Measurements from ENCODE around the gene ANKFY1. TPM values are rescaled to one million over a fixed set of nuclear protein-coding genes. Genes with fewer than 3 reads are reported as not detected.
A peak's percentile ranks its signal among the peaks of the same experiment; 100 is the strongest.

Gene ANKFY1
- total and polyA plus RNA-seq, 7 experiments from 2014 or later, result 11.7 to 84.5 (median 61.5) TPM

DNA sequence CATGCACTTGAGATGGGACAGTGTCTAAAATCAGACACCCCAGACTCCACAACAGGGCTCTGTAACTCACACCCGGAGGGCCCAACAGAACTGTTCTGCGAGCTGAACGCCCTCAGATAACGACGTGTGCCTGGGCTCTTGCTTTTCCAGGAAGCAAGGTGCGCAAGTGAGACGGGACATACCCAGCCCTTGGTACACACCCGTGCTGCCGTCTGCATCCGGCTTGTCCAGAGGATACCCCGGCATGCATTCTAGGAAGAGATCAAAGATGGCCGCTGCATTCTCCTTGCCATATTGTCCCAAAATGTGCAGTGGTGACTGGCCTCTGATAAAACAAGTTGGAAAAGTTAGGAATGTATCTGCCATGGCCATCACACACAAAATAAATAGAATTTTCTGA, 91.4 kb downstream of the ANKFY1 start:
- Mint-ChIP-seq H3K4me3 (peak overlapping the region in 2 of 10 donors; percentile 23 to 36), H3K9me3 (no peaks in the 10 kb centered on the region), H3K27me3 (no peaks in the 10 kb centered on the region), H3K36me3 (peaks cover 14 to 47% (median 34%) of the 10 kb centered on the region in 5 donors), H3K4me1 (peaks cover 35 to 69% (median 48%) of the 10 kb centered on the region in 7 donors), H3K27ac (peak overlapping the region in 5 of 9 donors; percentile 64 to 83 (median 78))
- Histone ChIP-seq H3K4me1 (ENCODE audit: control insufficient read depth in 2 of 2, insufficient read depth in 2 of 2, low read length in 2 of 2) (peaks cover 43 to 51% of the 10 kb centered on the region in 2 donors), H3K27ac (ENCODE audit: low read depth, low read length) (peak overlapping the region; percentile 4), H3K9me3 (ENCODE audit: control insufficient read depth in 2 of 3, low read length in 3 of 3) (no peaks in the 10 kb centered on the region), H3K27me3 (ENCODE audit: control insufficient read depth in 2 of 2, insufficient read depth in 2 of 2, low read length in 2 of 2) (no peaks in the 10 kb centered on the region), H3K4me3 (ENCODE audit: low read length) (no peak overlapping the region), H3K36me3 (ENCODE audit: control insufficient read depth in 2 of 3, insufficient read depth in 3 of 3, low read length in 3 of 3) (peaks cover 39 to 65% (median 40%) of the 10 kb centered on the region in 3 experiments)
- POLR2A ChIA-PET, result interaction anchor here (9.8 kb wide), 1 partner anchor 28 kb away, joined by 132 read pairs; the partner anchor contains the start of genes CYB5D2 and ZZEF1
- intact Hi-C loops (cut with micrococcal nuclease), result no loop called here
- no peak for ATAC-seq
- CTCF ChIA-PET, result no interaction called here
- DNase-seq, result no peak

- H3K27ac Mint-ChIP-seq, result peak overlapping the region in 6 of 9 donors; percentile 38 to 89 (median 60)
- ATAC-seq (no peak), DNase-seq (no peak)
- no peak overlapping the region for H3K4me3 Mint-ChIP-seq
- H3K27me3 Mint-ChIP-seq, result no peaks in the 10 kb centered on the region
- intact Hi-C loops (cut with micrococcal nuclease), result no loop called here
- ChIA-PET CTCF (no interaction called here), POLR2A (interaction anchor here (0.8 to 9.8 kb wide), 3 partner anchors 8 to 30 kb away, joined by 3 to 132 read pairs (median 4); partner anchors contain the start of genes CYB5D2 and ZZEF1)
- H3K4me3 ChIP-seq (ENCODE audit: low read length), result no peak overlapping the region
- H3K27ac ChIP-seq (ENCODE audit: low read depth, low read length), result no peak overlapping the region
- H3K9me3 ChIP-seq (ENCODE audit: control insufficient read depth in 2 of 3, low read length in 3 of 3), result no peaks in the 10 kb centered on the region
- peaks cover 21 to 59% (median 44%) of the 10 kb centered on the region in 7 donors for H3K4me1 Mint-ChIP-seq
- H3K36me3 Mint-ChIP-seq, result peaks cover 16 to 48% (median 41%) of the 10 kb centered on the region in 5 donors
- no peaks in the 10 kb centered on the region for H3K9me3 Mint-ChIP-seq
- peaks cover 27 to 35% of the 10 kb centered on the region in 2 donors for H3K4me1 ChIP-seq (ENCODE audit: control insufficient read depth in 2 of 2, insufficient read depth in 2 of 2, low read length in 2 of 2)
- H3K36me3 ChIP-seq (ENCODE audit: control insufficient read depth in 2 of 3, insufficient read depth in 3 of 3, low read length in 3 of 3), result peaks cover 42 to 77% (median 47%) of the 10 kb centered on the region in 3 experiments
- no peaks in the 10 kb centered on the region for H3K27me3 ChIP-seq (ENCODE audit: control insufficient read depth in 2 of 2, insufficient read depth in 2 of 2, low read length in 2 of 2)
These were observed 93.0 kb downstream of the ANKFY1 start for GRCh38 chr17:4170639-4171280.

- Histone ChIP-seq H3K9me3 (ENCODE audit: control insufficient read depth in 2 of 3, low read length in 3 of 3) (no peaks in the 10 kb centered on the region), H3K27me3 (ENCODE audit: control insufficient read depth in 2 of 2, insufficient read depth in 2 of 2, low read length in 2 of 2) (no peaks in the 10 kb centered on the region), H3K36me3 (ENCODE audit: control insufficient read depth in 2 of 3, insufficient read depth in 3 of 3, low read length in 3 of 3) (peaks cover 31 to 87% (median 41%) of the 10 kb centered on the region in 3 experiments), H3K27ac (ENCODE audit: low read depth, low read length) (peak overlapping the region; percentile 58), H3K4me3 (ENCODE audit: low read length) (no peak overlapping the region), H3K4me1 (ENCODE audit: control insufficient read depth in 2 of 2, insufficient read depth in 2 of 2, low read length in 2 of 2) (peaks cover 0 to 6% of the 10 kb centered on the region in 2 donors)
- ChIA-PET CTCF (no interaction called here), POLR2A (interaction anchor here (1.3 to 3.6 kb wide), 2 partner anchors 11 to 25 kb away, joined by 5 to 26 read pairs; partner anchors contain the start of genes CYB5D2 and ZZEF1)
- H3K27ac Mint-ChIP-seq, result peak overlapping the region in 8 of 9 donors; percentile 65 to 97 (median 89)
- peaks cover 22 to 66% (median 35%) of the 10 kb centered on the region in 5 donors for H3K36me3 Mint-ChIP-seq
- H3K4me1 Mint-ChIP-seq, result peaks cover 5 to 31% (median 17%) of the 10 kb centered on the region in 7 donors
- H3K9me3 Mint-ChIP-seq, result no peaks in the 10 kb centered on the region
- ATAC-seq, result peak; percentile 83
- no peaks in the 10 kb centered on the region for H3K27me3 Mint-ChIP-seq
- intact Hi-C loops (cut with micrococcal nuclease), result loop anchor here in 1 of 2 donors (1.0 kb wide), 1 partner anchor 9 kb away; no protein-coding TSS in a partner anchor
- DNase-seq, result peak in 7 of 9 donors; percentile 22 to 70 (median 49)
- H3K4me3 Mint-ChIP-seq, result peak overlapping the region in 6 of 10 donors; percentile 7 to 64 (median 32)
These were observed 96.0 kb downstream of the ANKFY1 start for GRCh38 chr17:4167786-4168185.

- intact Hi-C loops (cut with micrococcal nuclease), result no loop called here
- ATAC-seq, result no peak
- peaks cover 22 to 57% (median 27%) of the 10 kb centered on the region in 5 donors for H3K36me3 Mint-ChIP-seq
- CTCF ChIA-PET, result no interaction called here
- H3K27me3 Mint-ChIP-seq, result no peaks in the 10 kb centered on the region
- peak overlapping the region in 3 of 9 donors; percentile 89 to 97 (median 90) for H3K27ac Mint-ChIP-seq
- Histone ChIP-seq H3K4me1 (ENCODE audit: control insufficient read depth in 2 of 2, insufficient read depth in 2 of 2, low read length in 2 of 2) (no peaks in the 10 kb centered on the region), H3K27ac (ENCODE audit: low read depth, low read length) (no peak overlapping the region), H3K9me3 (ENCODE audit: control insufficient read depth in 2 of 3, low read length in 3 of 3) (no peaks in the 10 kb centered on the region), H3K27me3 (ENCODE audit: control insufficient read depth in 2 of 2, insufficient read depth in 2 of 2, low read length in 2 of 2) (no peaks in the 10 kb centered on the region), H3K4me3 (ENCODE audit: low read length) (no peak overlapping the region), H3K36me3 (ENCODE audit: control insufficient read depth in 2 of 3, insufficient read depth in 3 of 3, low read length in 3 of 3) (peaks cover 25 to 74% (median 30%) of the 10 kb centered on the region in 3 experiments)
- H3K4me1 Mint-ChIP-seq, result peaks cover 6 to 23% (median 14%) of the 10 kb centered on the region in 7 donors
- H3K4me3 Mint-ChIP-seq, result no peak overlapping the region
- no peak for DNase-seq
- no peaks in the 10 kb centered on the region for H3K9me3 Mint-ChIP-seq
- POLR2A ChIA-PET, result interaction anchor here (0.9 to 3.6 kb wide), 4 partner anchors 10 to 29 kb away, joined by 3 to 26 read pairs (median 7); partner anchors contain the start of genes CYB5D2 and ZZEF1
These were observed 97.4 kb downstream of the ANKFY1 start for GRCh38 chr17:4166419-4166818.

DNA sequence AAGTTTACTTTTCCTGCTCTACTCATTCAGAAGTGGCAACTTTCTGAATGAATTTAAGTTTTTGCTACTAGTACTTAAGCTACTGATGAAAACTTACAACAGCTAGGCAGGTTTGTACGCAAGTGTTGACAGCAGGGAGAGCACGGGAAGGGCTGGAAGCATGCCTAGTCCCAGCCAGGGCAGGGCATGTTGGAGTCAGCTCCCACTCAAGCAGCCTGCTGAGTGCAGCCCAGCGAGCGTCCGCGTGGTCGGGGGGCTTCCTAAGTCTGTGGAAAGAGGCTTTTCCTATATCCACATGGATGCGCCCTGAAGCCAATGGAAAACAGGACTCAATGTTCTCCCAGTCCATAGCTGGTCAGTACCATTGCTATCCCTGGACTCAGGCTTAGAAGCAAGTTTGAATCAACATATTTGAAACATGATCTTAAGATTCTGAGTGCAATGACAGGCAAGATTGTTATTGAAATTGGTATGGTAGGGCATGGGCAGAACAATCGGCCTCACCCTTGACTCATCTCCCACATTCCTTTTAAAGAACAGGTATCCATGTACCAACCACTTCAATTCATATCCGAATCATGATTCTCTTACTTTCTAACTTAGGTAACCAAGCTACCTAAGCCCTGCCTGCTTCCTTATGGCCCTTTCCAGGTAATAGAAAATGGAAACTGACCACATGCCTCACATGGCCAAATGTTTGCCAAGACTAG, 98.3 kb downstream of the ANKFY1 start:
- Mint-ChIP-seq H3K9me3 (no peaks in the 10 kb centered on the region), H3K36me3 (peaks cover 22 to 52% (median 26%) of the 10 kb centered on the region in 5 donors), H3K4me3 (no peak overlapping the region), H3K27me3 (no peaks in the 10 kb centered on the region), H3K27ac (peak overlapping the region in 3 of 9 donors; percentile 89 to 97 (median 90)), H3K4me1 (peaks cover 6 to 25% (median 20%) of the 10 kb centered on the region in 7 donors)
- Histone ChIP-seq H3K4me1 (ENCODE audit: control insufficient read depth in 2 of 2, insufficient read depth in 2 of 2, low read length in 2 of 2) (peaks cover 0 to 2% of the 10 kb centered on the region in 2 donors), H3K36me3 (ENCODE audit: control insufficient read depth in 2 of 3, insufficient read depth in 3 of 3, low read length in 3 of 3) (peaks cover 15 to 64% (median 27%) of the 10 kb centered on the region in 3 experiments), H3K4me3 (ENCODE audit: low read length) (no peak overlapping the region), H3K27me3 (ENCODE audit: control insufficient read depth in 2 of 2, insufficient read depth in 2 of 2, low read length in 2 of 2) (no peaks in the 10 kb centered on the region), H3K27ac (ENCODE audit: low read depth, low read length) (no peak overlapping the region), H3K9me3 (ENCODE audit: control insufficient read depth in 2 of 3, low read length in 3 of 3) (no peaks in the 10 kb centered on the region)
- DNase-seq, result no peak
- POLR2A ChIA-PET, result interaction anchor here (1.2 to 3.6 kb wide), 3 partner anchors 11 to 22 kb away, joined by 4 to 26 read pairs (median 9); partner anchors contain the start of genes CYB5D2 and ZZEF1
- ATAC-seq, result no peak
- CTCF ChIA-PET, result interaction anchor here (0.6 kb wide), 1 partner anchor 22 kb away, joined by 3 read pairs; no protein-coding TSS in a partner anchor
- intact Hi-C loops (cut with micrococcal nuclease), result no loop called here

- peaks cover 6 to 25% (median 18%) of the 10 kb centered on the region in 7 donors for H3K4me1 Mint-ChIP-seq
- no peaks in the 10 kb centered on the region for H3K9me3 Mint-ChIP-seq
- H3K27ac Mint-ChIP-seq, result peak overlapping the region in 1 of 9 donors; percentile 56
- H3K27ac ChIP-seq (ENCODE audit: low read depth, low read length), result no peak overlapping the region
- H3K27me3 Mint-ChIP-seq, result no peaks in the 10 kb centered on the region
- H3K27me3 ChIP-seq (ENCODE audit: control insufficient read depth in 2 of 2, insufficient read depth in 2 of 2, low read length in 2 of 2), result no peaks in the 10 kb centered on the region
- ChIA-PET CTCF (interaction anchor here (1.7 kb wide), 1 partner anchor 8 kb away, joined by 5 read pairs; no protein-coding TSS in a partner anchor), POLR2A (interaction anchor here (2.1 to 3.6 kb wide), 2 partner anchors 13 to 21 kb away, joined by 6 to 23 read pairs; partner anchors contain the start of genes CYB5D2 and ZZEF1)
- H3K4me1 ChIP-seq (ENCODE audit: control insufficient read depth in 2 of 2, insufficient read depth in 2 of 2, low read length in 2 of 2), result peaks cover 0 to 2% of the 10 kb centered on the region in 2 donors
- H3K36me3 Mint-ChIP-seq, result peaks cover 8 to 43% (median 19%) of the 10 kb centered on the region in 5 donors
- ATAC-seq, result no peak
- intact Hi-C loops (cut with micrococcal nuclease), result no loop called here
- H3K9me3 ChIP-seq (ENCODE audit: control insufficient read depth in 2 of 3, low read length in 3 of 3), result no peaks in the 10 kb centered on the region
- no peak overlapping the region for H3K4me3 ChIP-seq (ENCODE audit: low read length)
- DNase-seq, result no peak
- no peak overlapping the region for H3K4me3 Mint-ChIP-seq
- H3K36me3 ChIP-seq (ENCODE audit: control insufficient read depth in 2 of 3, insufficient read depth in 3 of 3, low read length in 3 of 3), result peaks cover 7 to 58% (median 12%) of the 10 kb centered on the region in 3 experiments
These were observed 99.8 kb downstream of the ANKFY1 start for GRCh38 chr17:4163951-4164350.

All from naive thymus-derived CD4-positive, alpha-beta T cell (primary cell).